ENCODE data around the gene CCDC148.

The CCDC148 gene

DNA sequence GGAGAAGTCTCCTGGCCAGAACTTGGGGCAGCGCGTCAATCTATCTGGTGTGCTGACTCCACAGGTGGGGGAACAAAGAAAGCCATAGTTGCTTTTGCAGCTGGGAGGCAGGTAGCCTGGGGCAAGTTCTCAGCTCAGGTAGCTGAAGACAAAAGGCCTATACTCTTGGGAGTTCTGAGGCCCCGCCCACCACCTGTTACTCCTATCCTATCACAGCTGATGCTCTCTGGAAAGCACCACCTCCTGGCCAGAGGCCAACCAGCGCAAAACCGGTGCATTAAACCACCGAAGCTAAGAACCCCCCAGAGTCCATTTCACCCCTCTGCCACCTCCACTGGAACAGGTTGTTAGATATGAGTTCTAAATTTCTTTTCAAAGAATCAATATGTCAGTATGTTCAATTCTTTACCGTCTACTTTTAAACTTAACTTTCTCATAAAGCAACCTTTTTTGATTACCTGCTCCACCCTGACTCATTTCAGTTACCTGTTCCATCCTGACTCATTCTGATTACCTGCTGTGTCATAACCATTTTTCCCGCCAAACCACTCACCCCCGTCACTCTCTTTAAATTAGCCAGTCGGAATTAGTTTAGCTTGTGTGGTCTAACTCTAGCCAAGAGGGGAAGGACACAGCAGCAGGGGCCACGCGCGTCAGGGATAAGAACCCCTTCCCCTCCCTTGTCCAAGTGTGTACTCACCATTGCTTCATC, 311.5 kb downstream of the CCDC148 start:
- DNase-seq: no peak

DNA sequence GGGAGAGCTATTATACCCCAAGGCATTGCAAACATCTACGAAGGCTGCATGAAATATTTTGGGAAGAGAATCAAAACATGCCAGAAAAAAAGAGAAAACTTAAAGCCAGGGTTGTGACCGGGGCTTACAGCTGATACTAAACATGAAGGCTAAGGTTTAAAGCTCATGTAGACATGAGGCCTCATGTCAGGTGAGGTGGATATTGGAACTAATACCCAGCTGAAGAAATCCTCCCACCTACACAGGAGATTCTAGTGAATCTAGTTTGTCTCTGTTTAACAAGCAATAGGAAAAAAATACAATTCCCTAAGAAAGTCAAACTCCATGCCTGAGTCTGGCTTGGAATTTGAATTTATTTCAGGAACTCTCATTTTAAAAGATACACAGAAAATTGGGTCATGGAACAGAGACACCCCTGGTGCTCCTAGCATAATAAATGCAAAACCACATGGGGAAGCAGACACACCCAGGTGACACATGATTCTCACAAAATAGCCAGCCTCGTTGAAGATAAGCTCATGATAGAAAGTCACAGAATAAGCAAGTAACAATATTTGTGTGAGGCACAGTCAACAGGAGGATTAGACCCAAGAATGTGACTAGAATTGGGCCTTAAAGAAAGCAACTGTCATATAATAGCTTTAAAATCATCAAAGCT, 312.7 kb downstream of the CCDC148 start:
- no peak for DNase-seq

DNA sequence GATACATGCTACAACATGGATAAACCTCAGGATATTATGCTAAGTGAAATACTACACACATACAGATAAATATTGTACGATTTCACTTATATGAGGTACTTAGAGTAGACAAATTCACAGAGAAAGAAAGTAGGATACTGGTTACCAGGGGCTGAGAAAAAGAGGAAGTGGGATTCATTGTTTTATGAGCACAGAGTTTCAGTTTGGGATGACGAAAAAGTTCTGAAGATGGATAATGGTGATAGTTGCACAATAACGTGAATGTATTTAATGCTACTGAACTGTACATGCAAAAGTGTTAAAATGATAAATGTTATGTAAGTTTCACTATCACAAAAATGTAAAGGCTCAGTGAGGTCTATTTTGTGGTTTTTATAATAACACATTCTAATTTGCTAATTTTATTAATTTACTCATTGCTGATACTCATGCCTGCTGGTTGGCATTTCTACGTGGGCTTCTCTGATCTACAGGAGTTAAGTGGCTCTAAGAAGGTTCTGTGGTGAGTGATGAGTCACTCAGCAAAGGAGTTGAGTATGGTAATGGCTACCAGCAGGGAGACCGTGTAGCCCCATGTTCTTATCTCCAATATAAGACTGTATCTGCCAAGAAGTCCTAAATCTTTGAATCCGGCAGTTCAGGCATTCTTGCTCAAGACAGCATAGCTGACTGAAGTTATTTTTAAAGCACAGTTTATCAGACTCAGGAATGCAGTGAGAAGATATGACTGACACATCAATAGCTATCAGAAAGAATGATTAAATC, 313.8 kb downstream of the CCDC148 start:
- DNase-seq: no peak

DNA sequence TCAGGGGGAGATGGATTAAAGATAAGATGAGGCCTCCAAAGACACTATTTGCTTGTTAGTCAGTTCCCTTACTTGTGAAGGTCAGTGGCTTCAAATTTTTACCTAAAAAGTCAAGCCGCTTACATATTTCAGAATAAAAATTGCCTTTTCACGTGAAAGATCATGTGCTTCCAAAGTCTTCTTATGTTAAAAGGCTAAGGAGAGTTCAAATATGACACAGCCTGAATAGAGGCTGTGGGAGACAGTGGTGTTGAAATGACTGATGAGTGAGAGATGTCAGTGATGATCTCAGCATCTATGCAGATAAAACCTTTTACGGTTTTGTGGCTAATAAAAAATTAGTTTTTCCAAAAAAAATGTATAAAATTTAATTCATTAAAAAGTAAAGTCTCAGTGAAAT, 314.4 kb downstream of the CCDC148 start:
- DNase-seq: no peak

DNA sequence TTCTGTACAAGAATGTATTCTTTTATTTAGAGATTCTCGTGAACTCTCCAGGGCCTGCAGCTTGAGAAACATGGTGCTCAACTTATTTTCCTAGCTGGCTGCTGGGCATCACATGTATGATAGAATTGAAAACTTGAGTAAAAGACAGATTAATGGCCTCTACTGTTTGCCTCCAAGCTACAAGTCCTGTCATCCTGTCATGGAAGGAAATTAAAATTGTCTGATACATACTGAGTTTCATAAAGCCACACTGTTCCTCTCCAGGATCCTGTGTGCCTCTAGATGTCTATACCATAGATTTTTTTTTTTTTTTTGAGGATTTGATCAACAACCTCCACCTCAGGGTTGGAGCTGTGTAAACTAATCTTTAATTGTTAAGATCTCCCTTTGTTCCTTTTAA, 316.4 kb downstream of the CCDC148 start:
- no peak for DNase-seq

DNA sequence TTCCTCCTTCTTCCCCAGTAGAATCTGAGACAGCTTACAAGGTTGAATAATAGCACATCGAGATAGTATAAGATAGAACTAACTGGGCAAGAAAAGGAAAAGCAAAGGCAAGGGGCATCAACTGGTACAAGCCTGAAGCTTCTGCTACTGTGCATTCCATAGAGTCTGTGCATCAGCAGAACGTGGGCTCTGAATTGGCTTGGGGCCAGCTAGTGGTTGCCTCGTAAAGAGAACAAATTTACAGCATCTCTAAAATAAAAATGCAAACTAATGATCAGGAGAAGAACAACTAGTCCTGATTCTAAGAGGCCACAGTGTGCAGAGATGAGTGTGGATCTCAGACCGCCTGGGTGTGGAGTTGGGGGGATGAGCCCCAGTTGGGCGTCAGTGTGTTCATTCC, 318.3 kb downstream of the CCDC148 start:
- no peak for DNase-seq

DNA sequence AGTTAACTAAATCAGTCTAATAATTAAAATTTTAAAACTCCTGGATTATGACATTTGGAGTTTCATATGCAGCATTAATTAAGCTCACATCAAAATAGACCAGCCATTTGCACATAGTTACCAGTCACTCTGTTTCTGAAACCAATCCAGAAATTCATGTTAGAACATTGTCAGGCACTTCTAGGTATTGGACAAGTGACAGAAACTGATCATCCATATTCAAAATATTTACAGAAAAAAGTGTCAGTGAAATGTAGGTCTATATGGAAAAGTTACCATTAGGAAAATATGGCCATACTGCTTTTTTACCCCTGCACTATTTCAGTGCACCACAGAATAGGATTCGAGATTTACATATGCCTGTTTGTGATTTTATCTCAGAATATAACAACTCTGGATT, 321.5 kb downstream of the CCDC148 start:
- DNase-seq: no peak

DNA sequence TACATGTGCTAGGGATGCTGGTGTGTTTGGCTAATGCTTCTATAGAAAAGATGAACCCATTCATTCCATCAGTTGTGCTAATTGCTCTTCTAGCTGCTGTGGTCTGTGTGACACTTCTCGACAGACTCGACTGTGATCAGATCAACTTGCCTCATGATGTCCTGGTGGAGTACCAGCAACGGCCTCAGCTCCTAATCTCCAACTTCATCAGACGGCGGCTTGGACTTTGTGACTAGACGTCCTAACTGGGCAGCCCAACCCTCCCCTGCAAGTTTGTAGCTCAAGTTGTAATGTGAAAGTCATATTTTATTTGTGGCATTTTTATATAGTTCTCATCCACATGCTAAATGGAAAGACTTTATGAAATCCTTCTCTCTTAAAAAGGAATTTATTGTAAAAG, 321.9 kb downstream of the CCDC148 start:
- no peak for DNase-seq

DNA sequence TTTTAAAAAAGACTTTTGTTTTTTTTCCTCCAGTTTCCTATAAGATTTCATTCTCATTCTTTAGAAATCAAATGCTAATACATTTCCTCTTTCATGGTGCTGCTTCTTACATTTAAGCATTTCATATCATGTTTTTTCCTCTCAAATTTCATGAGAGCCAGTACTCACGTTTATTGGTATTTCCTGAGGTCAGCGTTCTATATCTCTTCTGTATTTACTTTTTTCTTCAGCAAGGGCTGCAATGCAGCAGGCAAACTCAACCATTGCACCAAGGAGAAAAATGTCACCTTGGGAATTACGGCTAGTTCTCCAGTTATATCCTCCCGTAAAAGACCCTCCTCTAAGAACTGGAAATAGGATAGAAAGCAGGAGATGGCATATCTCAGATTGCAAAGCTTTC, 322.5 kb downstream of the CCDC148 start:
- DNase-seq: no peak

DNA sequence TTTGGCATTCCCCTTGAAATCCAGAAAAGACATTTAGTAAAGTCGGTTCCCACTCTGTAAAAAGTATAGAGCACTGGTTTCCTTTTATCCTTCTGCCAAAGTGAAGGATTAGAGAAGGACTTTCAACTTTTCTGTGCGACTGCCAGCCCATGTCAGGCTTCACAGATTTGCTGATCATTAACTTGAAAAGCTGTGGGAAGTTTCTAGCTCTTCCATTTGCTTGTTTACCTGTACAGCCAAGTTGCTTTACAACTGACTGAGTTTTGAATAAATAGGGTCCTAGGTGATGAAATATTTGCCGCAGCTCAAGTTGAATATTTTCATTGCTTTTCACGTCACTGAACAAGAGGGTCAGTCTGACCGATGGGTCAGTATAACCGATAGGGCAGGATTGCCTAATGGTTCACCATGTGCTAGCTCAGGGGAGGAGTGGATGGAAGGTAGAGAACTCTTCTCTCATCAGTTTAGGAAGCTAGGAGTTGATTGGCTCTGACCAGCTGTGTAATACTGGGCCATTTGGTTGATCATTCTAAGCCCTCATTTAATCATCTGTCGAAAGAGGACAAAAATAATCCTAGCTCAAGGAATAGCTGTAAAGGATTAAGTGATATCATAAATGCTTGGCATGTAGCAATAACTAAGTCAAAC, 324.5 kb downstream of the CCDC148 start:
- no peak for DNase-seq

DNA sequence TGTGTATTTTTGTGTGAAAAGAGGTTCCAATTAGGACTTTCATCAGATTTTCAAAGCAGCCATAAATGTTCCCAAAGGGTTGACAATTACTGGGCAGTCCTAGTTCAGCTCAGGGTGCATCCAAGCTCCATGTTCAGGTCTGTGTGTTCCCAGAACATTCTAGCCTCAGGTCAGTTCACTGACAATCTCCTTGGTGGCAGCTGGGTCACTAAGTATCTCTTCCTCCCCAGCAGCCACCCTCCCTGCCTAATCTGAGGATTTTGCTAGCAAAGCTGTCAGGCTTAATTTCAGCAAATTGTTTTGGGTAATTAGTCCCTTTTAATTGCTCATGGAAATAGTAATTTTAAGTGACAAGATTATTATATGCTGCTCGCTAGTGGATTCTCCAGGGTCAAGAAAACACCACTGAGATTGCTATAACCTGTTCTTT, 325.1 kb downstream of the CCDC148 start:
- no peak for DNase-seq

DNA sequence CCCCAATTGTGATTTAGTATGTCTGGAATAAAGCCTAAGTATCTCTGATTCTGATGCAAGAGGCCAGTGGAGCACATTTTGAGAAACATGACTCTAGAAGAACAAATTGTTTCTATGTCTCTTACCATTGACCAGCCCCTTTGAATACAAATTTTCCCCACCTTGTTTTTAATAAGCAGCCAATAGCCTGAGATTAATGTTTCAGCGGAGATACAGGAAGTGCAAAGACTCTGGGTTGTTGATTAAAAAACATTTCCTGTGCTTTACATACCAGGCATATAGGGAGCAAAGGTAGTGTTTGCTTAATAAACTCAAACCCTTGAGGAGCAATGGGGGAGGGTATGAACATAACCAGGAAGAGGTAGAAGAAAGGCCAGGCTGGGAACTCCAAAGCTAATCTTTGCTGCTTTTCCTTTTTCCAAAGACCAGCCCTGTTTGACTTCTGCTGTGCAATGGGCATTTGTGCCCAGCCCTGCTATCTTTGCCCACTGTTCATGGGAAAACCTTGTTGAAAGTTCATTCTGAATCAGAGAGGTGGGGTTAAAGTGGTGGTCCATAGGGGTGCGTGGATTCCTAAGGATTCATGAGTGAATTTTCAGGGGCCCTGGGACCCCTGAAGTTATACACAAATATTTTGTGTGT, 325.6 kb downstream of the CCDC148 start:
- no peak for DNase-seq

DNA sequence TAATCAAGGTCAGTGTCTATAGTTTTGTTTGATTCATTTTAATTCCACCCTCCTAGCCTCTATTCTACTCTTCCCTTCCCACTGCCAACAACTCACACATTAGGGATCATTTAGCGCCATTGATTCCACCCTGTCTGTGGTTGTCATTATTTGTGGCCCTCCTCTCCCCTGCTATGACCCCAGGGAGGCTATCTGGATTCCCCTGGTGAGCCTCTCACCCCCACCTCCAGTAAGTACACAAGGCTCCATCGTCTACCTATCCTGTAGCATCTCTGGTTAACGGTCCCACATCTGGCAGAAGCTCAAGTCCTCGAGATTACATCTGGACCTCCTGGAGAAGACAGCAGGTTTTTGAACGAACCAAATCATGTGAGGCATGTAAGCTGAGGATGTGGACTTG, 327.5 kb downstream of the CCDC148 start:
- DNase-seq: no peak

DNA sequence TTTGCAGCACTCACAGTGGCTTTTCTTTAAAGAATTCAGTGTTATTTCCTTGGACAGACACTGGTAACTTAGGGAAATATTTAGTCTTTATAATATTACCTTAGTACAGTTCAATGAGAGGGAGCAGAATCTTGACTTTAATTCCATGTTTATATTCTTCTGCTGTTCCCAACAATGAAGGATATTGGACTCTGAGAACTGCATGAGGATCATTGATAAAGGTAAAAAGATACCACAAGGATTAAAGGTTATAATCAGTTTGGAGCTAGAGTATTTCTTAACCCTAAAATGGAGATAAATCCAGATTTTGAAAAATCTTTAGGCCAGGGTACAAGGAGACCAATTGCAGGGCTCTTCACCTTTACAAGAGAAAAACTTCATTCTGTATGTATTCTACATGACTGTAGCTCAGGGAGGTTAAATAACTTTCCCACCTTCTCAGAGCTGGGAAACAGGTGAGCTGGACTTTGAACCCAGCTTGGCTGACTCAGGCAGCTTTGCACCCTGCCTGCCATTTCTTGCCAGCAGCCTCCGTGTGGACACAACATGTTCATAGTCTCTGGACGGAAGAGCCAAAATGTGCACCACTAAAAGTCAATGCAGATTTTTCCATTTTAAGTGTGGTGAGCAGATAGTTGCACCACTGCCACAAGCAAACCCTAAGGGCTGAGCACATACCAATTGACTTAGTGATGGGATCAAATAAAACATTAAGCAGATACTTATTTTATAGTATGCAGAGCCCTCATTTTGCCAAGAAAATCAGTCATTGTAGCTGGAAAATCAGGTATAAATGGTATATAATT, 328.2 kb downstream of the CCDC148 start:
- no peak for DNase-seq

DNA sequence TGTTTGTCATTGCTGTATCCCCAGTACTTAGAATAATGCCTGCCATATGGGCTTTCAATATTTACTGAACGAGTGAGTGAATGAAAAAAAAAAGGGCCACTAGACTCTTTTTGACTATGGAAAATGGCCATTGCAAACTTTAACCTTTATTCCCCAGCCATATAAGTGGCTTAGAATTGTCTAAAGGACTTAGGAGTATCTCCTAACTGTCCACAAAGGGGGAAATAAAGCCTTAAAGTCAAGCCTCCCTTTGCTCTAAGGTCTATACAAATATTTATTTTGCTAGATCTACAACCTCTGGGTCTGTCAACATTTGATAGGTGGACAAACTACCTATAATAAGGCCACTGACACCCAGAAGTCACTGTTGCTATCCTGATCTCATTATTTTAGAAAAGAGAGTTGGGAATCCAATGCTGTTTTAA, 329.2 kb downstream of the CCDC148 start:
- no peak for DNase-seq

DNA sequence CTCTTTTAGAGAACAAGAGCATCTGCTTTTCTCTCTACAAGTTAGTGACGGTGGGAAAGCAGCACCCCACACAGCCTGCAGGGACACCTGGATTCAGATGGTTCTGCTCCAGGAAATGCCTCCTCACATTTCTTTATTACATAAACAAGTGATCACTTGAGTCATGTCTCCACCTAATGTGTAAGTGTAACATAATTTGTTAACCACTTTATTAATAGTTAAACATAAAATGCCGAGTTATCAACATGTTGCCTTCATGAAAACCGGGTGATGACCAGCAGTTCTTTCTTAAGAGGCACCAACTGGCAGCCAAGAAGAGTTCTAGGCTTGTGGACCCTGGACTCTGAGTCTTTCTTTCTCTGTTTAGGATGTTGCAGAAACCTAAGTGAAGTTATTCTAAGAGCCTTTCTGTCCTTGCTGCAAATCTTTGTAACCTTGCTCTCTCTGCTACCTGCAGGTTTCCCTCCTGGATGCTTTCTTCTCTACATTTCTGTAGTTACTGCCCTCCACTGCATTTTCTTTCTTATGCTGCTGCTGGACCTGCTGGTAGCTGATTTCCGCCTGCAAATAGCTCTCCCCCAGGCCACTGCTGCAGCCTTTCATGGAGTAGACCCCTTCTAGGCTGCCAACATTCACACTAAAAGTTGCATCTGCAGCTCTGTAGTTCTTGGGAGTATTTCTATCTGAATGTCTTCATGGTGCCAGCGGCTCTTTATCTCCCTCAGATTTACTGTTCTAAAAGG, 330.6 kb downstream of the CCDC148 start:
- no peak for DNase-seq

DNA sequence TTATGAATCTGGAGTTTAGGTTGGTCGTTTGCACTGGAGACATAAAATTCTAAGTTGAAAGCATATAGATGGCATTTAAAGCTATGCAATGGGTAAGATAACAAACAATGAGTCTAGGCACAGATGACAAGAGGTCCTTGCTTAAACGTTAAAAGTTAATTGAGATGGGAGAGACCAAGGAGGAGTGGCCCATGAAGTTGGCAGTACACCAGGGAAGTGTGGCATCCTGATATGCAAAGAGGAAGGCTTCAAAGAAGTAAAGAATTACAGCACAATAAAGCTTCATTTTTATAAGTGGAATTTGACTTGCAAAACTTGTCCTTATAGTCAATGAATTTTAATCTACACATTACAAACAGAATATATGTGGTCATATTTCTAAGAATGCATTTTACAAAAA, 331.7 kb downstream of the CCDC148 start:
- DNase-seq: no peak
